ENCODE measurements around the gene FARP1. TPM values are rescaled to one million over a fixed set of nuclear protein-coding genes. Genes with fewer than 3 reads are reported as not detected.

The FARP1 gene
- total RNA-seq, 4 donors from 2014 or later, result 28.3 to 69.2 (median 36.4) TPM

DNA sequence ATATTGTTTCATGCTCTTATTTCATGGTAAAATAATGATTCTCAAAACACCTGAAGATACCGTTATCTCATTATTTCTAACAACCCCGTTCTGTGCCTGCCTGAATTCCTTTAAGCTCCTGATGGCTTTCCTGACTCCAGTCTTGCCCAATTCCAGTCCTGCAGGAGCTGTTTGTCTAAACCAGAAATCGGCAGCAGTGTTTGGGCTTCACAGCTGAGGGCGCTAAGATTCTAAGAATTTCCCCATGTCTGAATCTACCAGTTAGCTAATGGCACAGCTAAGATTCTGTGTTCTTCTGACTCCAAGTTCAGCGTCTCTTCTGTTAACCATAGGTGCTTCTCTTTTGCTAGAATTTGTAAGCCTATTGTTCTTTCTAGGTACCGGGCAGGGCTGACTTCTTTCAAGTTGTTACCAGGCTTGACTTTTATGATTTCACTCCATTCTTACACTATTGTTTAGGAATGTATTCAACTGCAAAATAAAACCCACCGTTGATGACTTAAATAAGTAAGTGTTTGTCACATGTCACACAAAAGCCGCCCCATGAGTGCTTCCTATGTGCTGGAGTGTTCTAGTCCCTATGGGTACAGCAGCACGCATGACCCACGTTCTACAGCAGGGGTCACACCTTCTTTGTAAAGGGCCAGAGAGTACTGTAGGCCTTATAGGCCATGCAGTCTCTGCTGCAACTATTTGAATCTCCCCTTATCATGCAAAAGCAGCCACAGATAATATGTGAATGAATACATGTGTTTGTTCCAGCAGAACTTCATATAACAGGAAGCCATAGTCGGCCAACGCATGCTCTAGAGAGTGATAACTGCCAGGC is 202.4 kb downstream of the FARP1 start:
- no peak for ATAC-seq
- H3K9me3 ChIP-seq, result no peaks in the 10 kb centered on the region
- H3K4me1 ChIP-seq, result peaks cover 0 to 10% (median 0%) of the 10 kb centered on the region in 3 donors
- no peak overlapping the region for H3K27ac ChIP-seq
- no peak overlapping the region for H3K4me3 ChIP-seq
- no peaks in the 10 kb centered on the region for H3K36me3 ChIP-seq
- TF ChIP-seq, protein P1, sequence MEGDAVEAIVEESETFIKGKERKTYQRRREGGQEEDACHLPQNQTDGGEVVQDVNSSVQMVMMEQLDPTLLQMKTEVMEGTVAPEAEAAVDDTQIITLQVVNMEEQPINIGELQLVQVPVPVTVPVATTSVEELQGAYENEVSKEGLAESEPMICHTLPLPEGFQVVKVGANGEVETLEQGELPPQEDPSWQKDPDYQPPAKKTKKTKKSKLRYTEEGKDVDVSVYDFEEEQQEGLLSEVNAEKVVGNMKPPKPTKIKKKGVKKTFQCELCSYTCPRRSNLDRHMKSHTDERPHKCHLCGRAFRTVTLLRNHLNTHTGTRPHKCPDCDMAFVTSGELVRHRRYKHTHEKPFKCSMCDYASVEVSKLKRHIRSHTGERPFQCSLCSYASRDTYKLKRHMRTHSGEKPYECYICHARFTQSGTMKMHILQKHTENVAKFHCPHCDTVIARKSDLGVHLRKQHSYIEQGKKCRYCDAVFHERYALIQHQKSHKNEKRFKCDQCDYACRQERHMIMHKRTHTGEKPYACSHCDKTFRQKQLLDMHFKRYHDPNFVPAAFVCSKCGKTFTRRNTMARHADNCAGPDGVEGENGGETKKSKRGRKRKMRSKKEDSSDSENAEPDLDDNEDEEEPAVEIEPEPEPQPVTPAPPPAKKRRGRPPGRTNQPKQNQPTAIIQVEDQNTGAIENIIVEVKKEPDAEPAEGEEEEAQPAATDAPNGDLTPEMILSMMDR (IDR thresholded peaks at IDR 0.05), result no peak
- TF ChIP-seq EP300 (IDR thresholded peaks at IDR 0.05) (no peak), POLR2AphosphoS5 (IDR thresholded peaks at IDR 0.05) (no peak), POLR2A (IDR thresholded peaks at IDR 0.05) (no peak)
- WGBS, 2 donors (ENCODE audit: low coverage in 1 of 2), result 88 to 90% methylated on average over 8 to 10 of the region's 12 CpGs
- no peaks in the 10 kb centered on the region for H3K27me3 ChIP-seq

DNA sequence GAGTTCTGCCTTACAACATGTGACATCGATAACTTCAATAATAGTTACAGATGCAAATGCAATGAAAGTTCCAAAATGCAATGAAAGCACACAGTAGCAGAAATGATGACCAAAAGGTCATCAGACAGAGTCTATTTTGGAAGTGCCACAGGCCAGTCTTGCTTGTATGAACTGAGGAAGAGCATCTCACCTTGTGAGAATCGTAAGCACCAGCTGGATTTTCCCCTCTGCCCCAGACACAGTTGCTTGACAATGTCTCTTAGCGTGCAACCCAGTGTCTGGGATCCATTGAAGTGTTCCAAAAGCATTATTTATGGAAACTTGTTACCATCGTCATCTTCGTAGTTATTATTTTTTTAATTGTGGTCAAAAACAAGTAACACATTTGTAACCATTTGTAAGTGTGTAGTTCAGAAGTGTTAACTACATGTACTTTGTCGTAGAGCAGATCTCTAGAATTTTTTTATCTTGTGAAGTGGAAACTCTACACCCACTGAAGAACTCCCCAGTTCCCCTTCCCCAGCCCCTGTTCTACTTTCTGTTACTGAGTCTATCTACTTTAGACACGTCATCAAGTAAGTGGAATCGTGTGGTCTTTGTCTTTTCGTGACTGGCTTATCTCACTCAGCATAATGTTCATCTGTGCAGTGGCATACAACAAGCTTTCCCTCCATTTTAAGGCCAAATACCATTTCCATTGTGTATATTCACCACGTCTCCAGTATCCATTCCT is 204.2 kb downstream of the FARP1 start:
- TF ChIP-seq POLR2AphosphoS5 (IDR thresholded peaks at IDR 0.05), result no peak
- TF ChIP-seq POLR2A (IDR thresholded peaks at IDR 0.05), result no peak
- TF ChIP-seq, protein P1 (IDR thresholded peaks at IDR 0.05), result no peak
- no peak for TF ChIP-seq EP300 (IDR thresholded peaks at IDR 0.05)
- WGBS, 2 donors (ENCODE audit: low coverage in 1 of 2), result 95 to 97% methylated on average over 9 to 10 of the region's 10 CpGs
- no peak for ATAC-seq
- Histone ChIP-seq H3K27ac (no peak overlapping the region), H3K4me1 (peaks cover 0 to 10% (median 0%) of the 10 kb centered on the region in 3 donors), H3K36me3 (no peaks in the 10 kb centered on the region), H3K27me3 (no peaks in the 10 kb centered on the region), H3K9me3 (no peaks in the 10 kb centered on the region), H3K4me3 (no peak overlapping the region)

DNA sequence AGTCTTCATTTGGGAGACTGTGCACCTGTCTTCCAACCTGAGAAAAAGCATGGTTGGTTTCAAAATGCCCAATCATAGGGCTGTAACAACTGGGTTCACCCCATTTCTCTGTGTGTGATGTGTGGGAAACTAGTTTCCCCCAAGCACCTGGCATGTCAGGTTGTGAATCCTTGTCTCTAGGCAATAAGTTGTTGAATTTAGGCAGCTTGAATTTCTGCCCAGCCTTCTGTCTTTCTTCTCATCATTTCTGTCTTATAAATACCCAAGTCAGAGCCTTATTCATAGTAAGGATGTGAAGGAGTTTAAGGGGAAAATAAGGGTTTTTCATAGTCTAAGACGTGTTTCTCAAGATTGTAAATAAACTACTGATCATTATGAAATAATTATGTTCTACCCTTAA is 204.9 kb downstream of the FARP1 start:
- 89 to 100% methylated on average over 1 of the region's 1 CpG for WGBS, 2 donors (ENCODE audit: low coverage in 1 of 2)

DNA sequence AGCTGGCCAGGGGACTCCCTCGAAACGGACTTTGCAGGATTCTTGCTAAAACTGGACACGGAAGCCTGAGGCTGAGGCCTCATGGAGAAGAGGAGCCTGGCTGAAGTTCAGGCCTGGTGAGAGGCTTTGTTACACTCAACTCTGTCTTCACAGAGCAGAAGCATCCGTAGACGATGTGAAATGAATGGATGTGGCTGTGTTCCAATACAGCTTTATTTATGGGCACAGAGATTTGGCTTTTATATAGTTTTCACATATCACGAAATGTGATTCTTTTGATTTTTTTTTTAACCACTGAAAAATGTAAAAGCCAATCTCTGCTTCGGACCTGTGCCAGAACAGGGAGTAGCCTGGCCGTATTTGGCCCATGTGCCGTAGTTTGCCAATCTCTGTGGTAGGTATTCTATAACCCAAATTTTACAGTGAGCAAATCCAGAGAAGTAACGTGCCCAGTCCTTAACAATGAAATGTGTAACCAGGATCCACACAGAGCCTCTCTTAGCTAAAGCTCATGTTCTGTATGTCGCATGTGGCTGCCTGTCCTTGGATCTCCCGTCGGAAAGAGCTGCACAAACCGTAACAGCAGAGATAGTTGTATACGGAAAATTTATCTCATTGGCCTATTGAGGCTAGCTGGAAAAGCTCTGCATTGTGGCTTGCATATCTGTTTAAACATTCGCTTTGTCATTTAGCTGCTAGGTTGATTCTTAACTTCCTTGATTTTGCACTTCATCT is 205.7 kb downstream of the FARP1 start:
- no peaks in the 10 kb centered on the region for H3K9me3 ChIP-seq
- no peaks in the 10 kb centered on the region for H3K36me3 ChIP-seq
- no peaks in the 10 kb centered on the region for H3K27me3 ChIP-seq
- TF ChIP-seq POLR2AphosphoS5 (IDR thresholded peaks at IDR 0.05), result no peak
- no peak for TF ChIP-seq POLR2A (IDR thresholded peaks at IDR 0.05)
- no peak for TF ChIP-seq EP300 (IDR thresholded peaks at IDR 0.05)
- TF ChIP-seq, protein P1 (IDR thresholded peaks at IDR 0.05), result no peak
- peaks cover 0 to 10% (median 0%) of the 10 kb centered on the region in 3 donors for H3K4me1 ChIP-seq
- H3K4me3 ChIP-seq, result no peak overlapping the region
- H3K27ac ChIP-seq, result no peak overlapping the region
- no peak for ATAC-seq
- 47 to 64% methylated on average over 11 to 16 of the region's 16 CpGs for WGBS, 2 donors (ENCODE audit: low coverage in 1 of 2)

More for the DNA sequence above, 204.9 kb downstream of the FARP1 start:
- TF ChIP-seq EP300 (IDR thresholded peaks at IDR 0.05) (no peak), POLR2AphosphoS5 (IDR thresholded peaks at IDR 0.05) (no peak), POLR2A (IDR thresholded peaks at IDR 0.05) (no peak)
- TF ChIP-seq, protein P1 (IDR thresholded peaks at IDR 0.05), result no peak
- Histone ChIP-seq H3K27ac (no peak overlapping the region), H3K27me3 (no peaks in the 10 kb centered on the region), H3K4me1 (peaks cover 0 to 10% (median 0%) of the 10 kb centered on the region in 3 donors), H3K4me3 (no peak overlapping the region), H3K36me3 (no peaks in the 10 kb centered on the region), H3K9me3 (no peaks in the 10 kb centered on the region)
- no peak for ATAC-seq

Measured in gastroesophageal sphincter (tissue), 4 donors.